NK-92 (cell line): ENCODE measurements around the gene IL12RB1.
"Not testable (repeated sequence)": the region's sequence is repeated elsewhere in the genome, so short reads cannot be mapped to it uniquely, and the experiment has no call there.

Source experiments
- DNase-seq: peaks from one replicate; lab custom pipeline; 2025; ENCODE audit not compliant: unreplicated experiment; lab: John Stamatoyannopoulos, UW

Gene IL12RB1

GRCh38 chr19:18090545-18091216, 3.9 kb upstream of the IL12RB1 start:
- DNase-seq, result no peak

- DNase-seq, result no peak
These were observed 3.0 kb upstream of the IL12RB1 start for GRCh38 chr19:18089726-18090125.

GRCh38 chr19:18089096-18089541, 2.4 kb upstream of the IL12RB1 start:
- not testable (repeated sequence) for DNase-seq

- no peak for DNase-seq
These were observed 854 bp downstream of the IL12RB1 start for GRCh38 chr19:18085702-18086457.

- DNase-seq, result no peak
These were observed 2.6 kb downstream of the IL12RB1 start for GRCh38 chr19:18083929-18084684.

GRCh38 chr19:18074192-18074591, 12.5 kb downstream of the IL12RB1 start:
- DNase-seq, result no peak

- DNase-seq, result no peak
These were observed 13.5 kb downstream of the IL12RB1 start for GRCh38 chr19:18073197-18073596.

GRCh38 chr19:18072335-18072734, 14.4 kb downstream of the IL12RB1 start:
- no peak for DNase-seq

GRCh38 chr19:18070181-18070580, 16.6 kb downstream of the IL12RB1 start:
- DNase-seq, result no peak

GRCh38 chr19:18069383-18069782, 17.4 kb downstream of the IL12RB1 start:
- no peak for DNase-seq

GRCh38 chr19:18068395-18068794, 18.3 kb downstream of the IL12RB1 start:
- no peak for DNase-seq

- DNase-seq, result no peak
These were observed 21.6 kb downstream of the IL12RB1 start for GRCh38 chr19:18065173-18065495.

- DNase-seq, result no peak
These were observed 23.3 kb downstream of the IL12RB1 start for GRCh38 chr19:18063463-18063862.

GRCh38 chr19:18062028-18062427, 24.7 kb downstream of the IL12RB1 start:
- DNase-seq, result no peak

- DNase-seq, result no peak
These were observed 26.3 kb downstream of the IL12RB1 start for GRCh38 chr19:18060472-18060871.

- no peak for DNase-seq
These were observed 26.8 kb downstream of the IL12RB1 start for GRCh38 chr19:18059902-18060301.

GRCh38 chr19:18059297-18059696, 27.4 kb downstream of the IL12RB1 start:
- no peak for DNase-seq

- no peak for DNase-seq
These were observed 28.3 kb downstream of the IL12RB1 start for GRCh38 chr19:18058208-18059009.

- DNase-seq, result no peak
These were observed 29.2 kb downstream of the IL12RB1 start for GRCh38 chr19:18057557-18057956.

- no peak for DNase-seq
These were observed 30.8 kb downstream of the IL12RB1 start for GRCh38 chr19:18055967-18056366.

GRCh38 chr19:18053576-18054219, 33.0 kb downstream of the IL12RB1 start:
- DNase-seq, result no peak
